Measurements from ENCODE around the gene ROBO1. TPM values are rescaled to one million over a fixed set of nuclear protein-coding genes. Genes with fewer than 3 reads are reported as not detected.

Gene ROBO1
- total and polyA plus RNA-seq, 2 donors (not counting 1 experiment from before 2014, with no cell fraction given): 0.27 to 3.2 TPM

DNA sequence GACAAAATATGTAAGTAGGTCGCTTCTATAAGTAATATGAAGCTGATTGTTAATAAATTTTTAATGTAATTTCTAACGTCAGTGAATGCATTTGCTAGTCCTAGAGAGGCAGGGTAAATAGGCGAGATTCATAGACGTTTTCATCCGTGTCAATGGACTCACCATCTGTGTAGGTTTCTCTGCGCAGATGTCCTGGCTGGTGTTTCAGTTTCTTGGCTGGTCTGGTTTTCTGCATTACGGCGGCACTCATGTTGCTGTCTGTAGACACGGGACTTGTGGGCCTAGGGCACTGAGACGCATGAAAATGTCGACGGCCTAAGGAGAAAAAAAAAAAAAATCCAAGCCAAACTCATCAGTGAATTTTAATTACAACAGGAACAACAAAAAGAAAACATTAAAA, 1153.3 kb downstream of the ROBO1 start:
- Mint-ChIP-seq H3K4me1 (no peaks in the 10 kb centered on the region), H3K4me3 (no peak overlapping the region), H3K27ac (no peak overlapping the region), H3K27me3 (no peaks in the 10 kb centered on the region), H3K9me3 (ENCODE audit: insufficient read depth) (peaks cover 4% of the 10 kb centered on the region)
- DNase-seq: no peak
- H2AFZ ChIP-seq (ENCODE audit: insufficient read depth, low read depth, low read length, poor library complexity, severe bottlenecking): no peak overlapping the region
- no peaks in the 10 kb centered on the region for H3K79me2 ChIP-seq (ENCODE audit: control insufficient read depth, insufficient read depth, low read length)
- H3K27ac ChIP-seq (ENCODE audit: low read length in 2 of 2): no peak overlapping the region
- no peaks in the 10 kb centered on the region for H3K4me1 ChIP-seq (ENCODE audit: control insufficient read depth in 2 of 2, insufficient read depth in 2 of 2, low read length in 2 of 2)
- no peaks in the 10 kb centered on the region for H3K9me3 ChIP-seq (ENCODE audit: control extremely low read depth in 1 of 3, control insufficient read depth in 2 of 3, insufficient read depth in 1 of 3, low read length in 2 of 3)
- no peaks in the 10 kb centered on the region for H3K27me3 ChIP-seq (replicated peaks in 1 of 4; ENCODE audit: control extremely low read depth in 1 of 4, control insufficient read depth in 3 of 4, insufficient read depth in 4 of 4, low read length in 3 of 4)
- no peak overlapping the region for H3K4me3 ChIP-seq (ENCODE audit: control extremely low read depth in 1 of 5, extremely low read depth in 1 of 5, insufficient read depth in 1 of 5, low read depth in 2 of 5, low read length in 4 of 5)
- 89% methylated on average over 9 of the region's 12 CpGs for WGBS (ENCODE audit: insufficient coverage)
- H3K9ac ChIP-seq (ENCODE audit: low read length): no peak overlapping the region
- ChIA-PET POLR2A (no interaction called here), CTCF (no interaction called here)
- intact Hi-C loops (cut with micrococcal nuclease): no loop called here
- ATAC-seq (ENCODE audit: low read depth): no peak
- H3K4me2 ChIP-seq (replicated peaks; ENCODE audit: low read depth, low read length, poor library complexity, severe bottlenecking): no peak overlapping the region
- no peaks in the 10 kb centered on the region for H3K36me3 ChIP-seq (replicated peaks in 1 of 2; ENCODE audit: control extremely low read depth in 1 of 2, control insufficient read depth in 1 of 2, extremely low read depth in 1 of 2, insufficient read depth in 2 of 2, low read length in 1 of 2)
- H4K20me1 ChIP-seq (ENCODE audit: control insufficient read depth, insufficient read depth, low read length, poor library complexity, severe bottlenecking): no peaks in the 10 kb centered on the region
- TF ChIP-seq, protein P1, sequence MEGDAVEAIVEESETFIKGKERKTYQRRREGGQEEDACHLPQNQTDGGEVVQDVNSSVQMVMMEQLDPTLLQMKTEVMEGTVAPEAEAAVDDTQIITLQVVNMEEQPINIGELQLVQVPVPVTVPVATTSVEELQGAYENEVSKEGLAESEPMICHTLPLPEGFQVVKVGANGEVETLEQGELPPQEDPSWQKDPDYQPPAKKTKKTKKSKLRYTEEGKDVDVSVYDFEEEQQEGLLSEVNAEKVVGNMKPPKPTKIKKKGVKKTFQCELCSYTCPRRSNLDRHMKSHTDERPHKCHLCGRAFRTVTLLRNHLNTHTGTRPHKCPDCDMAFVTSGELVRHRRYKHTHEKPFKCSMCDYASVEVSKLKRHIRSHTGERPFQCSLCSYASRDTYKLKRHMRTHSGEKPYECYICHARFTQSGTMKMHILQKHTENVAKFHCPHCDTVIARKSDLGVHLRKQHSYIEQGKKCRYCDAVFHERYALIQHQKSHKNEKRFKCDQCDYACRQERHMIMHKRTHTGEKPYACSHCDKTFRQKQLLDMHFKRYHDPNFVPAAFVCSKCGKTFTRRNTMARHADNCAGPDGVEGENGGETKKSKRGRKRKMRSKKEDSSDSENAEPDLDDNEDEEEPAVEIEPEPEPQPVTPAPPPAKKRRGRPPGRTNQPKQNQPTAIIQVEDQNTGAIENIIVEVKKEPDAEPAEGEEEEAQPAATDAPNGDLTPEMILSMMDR (IDR thresholded peaks at IDR 0.05): no peak
- TF ChIP-seq EZH2 (IDR thresholded peaks at IDR 0.05; ENCODE audit: borderline replicate concordance, insufficient read depth, low read depth, low read length, poor library complexity, severe bottlenecking): no peak

DNA sequence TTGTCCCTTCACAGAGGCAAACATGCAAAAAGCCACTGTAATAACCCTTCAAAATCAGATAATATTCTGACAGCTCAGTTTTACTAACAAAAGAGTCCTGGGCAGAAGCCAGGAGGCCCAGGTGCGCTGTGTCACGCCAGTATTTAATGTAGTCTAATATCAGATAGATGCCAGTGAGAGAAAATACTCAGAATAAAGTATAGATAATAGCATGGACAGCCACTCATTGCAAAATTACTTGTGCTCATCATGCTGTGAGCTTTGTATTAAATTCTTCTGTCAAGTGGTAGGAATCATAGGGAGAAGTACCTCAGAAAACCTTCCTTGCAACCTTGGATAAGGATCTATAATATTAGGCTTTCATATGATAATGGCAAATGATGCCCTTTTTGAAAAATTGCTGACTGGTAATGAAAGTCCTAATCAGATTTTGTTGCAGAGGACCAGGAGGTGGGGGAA, 1154.3 kb downstream of the ROBO1 start:
- Histone ChIP-seq H3K9me3 (ENCODE audit: control extremely low read depth in 1 of 3, control insufficient read depth in 2 of 3, insufficient read depth in 1 of 3, low read length in 2 of 3) (no peaks in the 10 kb centered on the region), H4K20me1 (ENCODE audit: control insufficient read depth, insufficient read depth, low read length, poor library complexity, severe bottlenecking) (no peaks in the 10 kb centered on the region), H3K4me2 (replicated peaks; ENCODE audit: low read depth, low read length, poor library complexity, severe bottlenecking) (no peak overlapping the region), H3K27me3 (replicated peaks in 1 of 4; ENCODE audit: control extremely low read depth in 1 of 4, control insufficient read depth in 3 of 4, insufficient read depth in 4 of 4, low read length in 3 of 4) (no peaks in the 10 kb centered on the region), H2AFZ (ENCODE audit: insufficient read depth, low read depth, low read length, poor library complexity, severe bottlenecking) (no peak overlapping the region), H3K4me3 (ENCODE audit: control extremely low read depth in 1 of 5, extremely low read depth in 1 of 5, insufficient read depth in 1 of 5, low read depth in 2 of 5, low read length in 4 of 5) (no peak overlapping the region), H3K79me2 (ENCODE audit: control insufficient read depth, insufficient read depth, low read length) (no peaks in the 10 kb centered on the region), H3K27ac (ENCODE audit: low read length in 2 of 2) (no peak overlapping the region), H3K4me1 (ENCODE audit: control insufficient read depth in 2 of 2, insufficient read depth in 2 of 2, low read length in 2 of 2) (no peaks in the 10 kb centered on the region), H3K9ac (ENCODE audit: low read length) (no peak overlapping the region), H3K36me3 (replicated peaks in 1 of 2; ENCODE audit: control extremely low read depth in 1 of 2, control insufficient read depth in 1 of 2, extremely low read depth in 1 of 2, insufficient read depth in 2 of 2, low read length in 1 of 2) (no peaks in the 10 kb centered on the region)
- Mint-ChIP-seq H3K4me3 (no peak overlapping the region), H3K27ac (no peak overlapping the region), H3K9me3 (ENCODE audit: insufficient read depth) (peaks cover 7% of the 10 kb centered on the region), H3K4me1 (no peaks in the 10 kb centered on the region), H3K27me3 (no peaks in the 10 kb centered on the region)
- whole genome bisulfite sequencing (ENCODE audit: insufficient coverage): no CpG with 5 or more reads among the region's 2 CpGs
- POLR2A ChIA-PET: no interaction called here
- no peak for DNase-seq
- ATAC-seq (ENCODE audit: low read depth): no peak
- intact Hi-C loops (cut with micrococcal nuclease): no loop called here
- TF ChIP-seq, protein P1 (IDR thresholded peaks at IDR 0.05): no peak
- no peak for TF ChIP-seq EZH2 (IDR thresholded peaks at IDR 0.05; ENCODE audit: borderline replicate concordance, insufficient read depth, low read depth, low read length, poor library complexity, severe bottlenecking)
- CTCF ChIA-PET: no interaction called here

Data from B cell (primary cell).